GM18867 (cell line): ENCODE results near the gene ASPRV1.

Experiments
- ATAC-seq: cut with Tn5 transposase; IDR thresholded peaks from one replicate; pipeline ENCODE4 v1.9.1; 2021; ENCODE audit warnings: mild to moderate bottlenecking, moderate library complexity; ENCODE audit not compliant: unreplicated experiment

Gene ASPRV1

GRCh38 chr2:69914164-69914949 lies 47.1 kb downstream of the ASPRV1 start:
- ATAC-seq, result peak; percentile 85

DNA sequence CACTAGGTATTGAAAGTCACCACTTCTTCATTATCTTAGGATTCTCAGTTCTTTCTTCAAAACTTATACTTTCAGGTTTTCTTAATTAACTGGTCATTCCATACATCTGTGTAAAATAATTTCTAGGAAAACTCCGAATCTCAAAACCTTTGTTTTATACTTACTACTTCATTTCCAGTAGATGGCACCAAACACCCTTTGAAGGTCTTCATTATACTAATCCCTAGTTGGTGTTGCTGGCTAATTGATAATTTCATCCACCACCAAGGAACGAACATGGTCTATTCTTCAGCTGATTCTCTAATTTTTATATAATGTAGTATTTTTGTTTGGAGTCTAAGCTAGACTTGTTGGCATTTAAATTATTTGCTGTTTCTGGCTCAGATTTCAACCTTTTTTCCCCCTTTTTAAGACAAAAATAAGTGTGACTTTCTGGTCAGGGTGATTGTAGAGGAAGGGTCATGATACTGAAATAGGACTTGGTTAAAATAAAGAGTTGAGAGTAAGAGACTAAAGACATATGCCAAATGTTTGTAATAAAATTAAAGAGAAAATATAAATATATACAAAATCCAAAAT lies 49.4 kb downstream of the ASPRV1 start:
- ATAC-seq, result no peak
